ENCODE results near the gene OSBPL9. TPM values are rescaled to one million over a fixed set of nuclear protein-coding genes. Genes with fewer than 3 reads are reported as not detected.

The OSBPL9 gene
- total and polyA plus RNA-seq, 2 experiments from 2014 or later, result 82.7 to 102 TPM

- H3K27ac Mint-ChIP-seq, result no peak overlapping the region
- Histone ChIP-seq H3K36me3 (ENCODE audit: insufficient read depth) (no peaks in the 10 kb centered on the region), H4K20me1 (replicated peaks; ENCODE audit: insufficient read depth) (no peaks in the 10 kb centered on the region), H3K4me3 (no peak overlapping the region), H3F3A (replicated peaks; ENCODE audit: low read depth) (no peaks in the 10 kb centered on the region), H3K9me2 (ENCODE audit: insufficient read depth) (no peaks in the 10 kb centered on the region; the same call in 1 of the 2 replicates), H3K27ac (ENCODE audit: low read depth) (no peak overlapping the region), H3K27me3 (ENCODE audit: insufficient read depth) (no peaks in the 10 kb centered on the region), H3K4me2 (no peak overlapping the region), H3K79me2 (replicated peaks; ENCODE audit: insufficient read depth) (no peaks in the 10 kb centered on the region), H2AFZ (no peak overlapping the region), H3K4me1 (ENCODE audit: insufficient read depth) (peaks cover 9% of the 10 kb centered on the region; the same call in 1 of the 2 replicates)
- TF ChIP-seq POLR2AphosphoS5 (IDR thresholded peaks at IDR 0.05; ENCODE audit: low read depth) (no peak), EZH2phosphoT487 (IDR thresholded peaks at IDR 0.05; ENCODE audit: unreplicated experiment) (no peak), ZNF462 (CRISPR knock-in tag; IDR thresholded peaks at IDR 0.05) (no peak), REST (IDR thresholded peaks at IDR 0.05; ENCODE audit: unreplicated experiment) (no peak), ZNF331 (CRISPR knock-in tag; IDR thresholded peaks at IDR 0.05; ENCODE audit: low read depth) (no peak), ZNF114 (CRISPR knock-in tag; IDR thresholded peaks at IDR 0.05) (no peak)
- TF ChIP-seq, protein P1, sequence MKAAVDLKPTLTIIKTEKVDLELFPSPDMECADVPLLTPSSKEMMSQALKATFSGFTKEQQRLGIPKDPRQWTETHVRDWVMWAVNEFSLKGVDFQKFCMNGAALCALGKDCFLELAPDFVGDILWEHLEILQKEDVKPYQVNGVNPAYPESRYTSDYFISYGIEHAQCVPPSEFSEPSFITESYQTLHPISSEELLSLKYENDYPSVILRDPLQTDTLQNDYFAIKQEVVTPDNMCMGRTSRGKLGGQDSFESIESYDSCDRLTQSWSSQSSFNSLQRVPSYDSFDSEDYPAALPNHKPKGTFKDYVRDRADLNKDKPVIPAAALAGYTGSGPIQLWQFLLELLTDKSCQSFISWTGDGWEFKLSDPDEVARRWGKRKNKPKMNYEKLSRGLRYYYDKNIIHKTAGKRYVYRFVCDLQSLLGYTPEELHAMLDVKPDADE (IDR thresholded peaks at IDR 0.05), result no peak
- TF ChIP-seq, protein P2, sequence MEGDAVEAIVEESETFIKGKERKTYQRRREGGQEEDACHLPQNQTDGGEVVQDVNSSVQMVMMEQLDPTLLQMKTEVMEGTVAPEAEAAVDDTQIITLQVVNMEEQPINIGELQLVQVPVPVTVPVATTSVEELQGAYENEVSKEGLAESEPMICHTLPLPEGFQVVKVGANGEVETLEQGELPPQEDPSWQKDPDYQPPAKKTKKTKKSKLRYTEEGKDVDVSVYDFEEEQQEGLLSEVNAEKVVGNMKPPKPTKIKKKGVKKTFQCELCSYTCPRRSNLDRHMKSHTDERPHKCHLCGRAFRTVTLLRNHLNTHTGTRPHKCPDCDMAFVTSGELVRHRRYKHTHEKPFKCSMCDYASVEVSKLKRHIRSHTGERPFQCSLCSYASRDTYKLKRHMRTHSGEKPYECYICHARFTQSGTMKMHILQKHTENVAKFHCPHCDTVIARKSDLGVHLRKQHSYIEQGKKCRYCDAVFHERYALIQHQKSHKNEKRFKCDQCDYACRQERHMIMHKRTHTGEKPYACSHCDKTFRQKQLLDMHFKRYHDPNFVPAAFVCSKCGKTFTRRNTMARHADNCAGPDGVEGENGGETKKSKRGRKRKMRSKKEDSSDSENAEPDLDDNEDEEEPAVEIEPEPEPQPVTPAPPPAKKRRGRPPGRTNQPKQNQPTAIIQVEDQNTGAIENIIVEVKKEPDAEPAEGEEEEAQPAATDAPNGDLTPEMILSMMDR (conservative IDR thresholded peaks at IDR 0.05; ENCODE audit: low read depth in 2 of 2), result no peak
- no peak overlapping the region for H3K4me3 Mint-ChIP-seq
- no peak for DNase-seq (ENCODE audit: low spot score)
- peaks cover 11% of the 10 kb centered on the region for H3K4me1 Mint-ChIP-seq
- ATAC-seq, result no peak
- no peaks in the 10 kb centered on the region for H3K9me3 Mint-ChIP-seq
- no peaks in the 10 kb centered on the region for H3K27me3 Mint-ChIP-seq (ENCODE audit: insufficient read depth, low read depth, poor library complexity)
- H3K36me3 Mint-ChIP-seq (ENCODE audit: low read depth), result no peaks in the 10 kb centered on the region
Observed at GRCh38 chr1:51686450-51686849, 69.6 kb downstream of the OSBPL9 start.
